ENCODE results near the gene ARHGDIA.
A peak's percentile ranks its signal among the peaks of the same experiment; 100 is the strongest.

ARHGDIA gene

DNA sequence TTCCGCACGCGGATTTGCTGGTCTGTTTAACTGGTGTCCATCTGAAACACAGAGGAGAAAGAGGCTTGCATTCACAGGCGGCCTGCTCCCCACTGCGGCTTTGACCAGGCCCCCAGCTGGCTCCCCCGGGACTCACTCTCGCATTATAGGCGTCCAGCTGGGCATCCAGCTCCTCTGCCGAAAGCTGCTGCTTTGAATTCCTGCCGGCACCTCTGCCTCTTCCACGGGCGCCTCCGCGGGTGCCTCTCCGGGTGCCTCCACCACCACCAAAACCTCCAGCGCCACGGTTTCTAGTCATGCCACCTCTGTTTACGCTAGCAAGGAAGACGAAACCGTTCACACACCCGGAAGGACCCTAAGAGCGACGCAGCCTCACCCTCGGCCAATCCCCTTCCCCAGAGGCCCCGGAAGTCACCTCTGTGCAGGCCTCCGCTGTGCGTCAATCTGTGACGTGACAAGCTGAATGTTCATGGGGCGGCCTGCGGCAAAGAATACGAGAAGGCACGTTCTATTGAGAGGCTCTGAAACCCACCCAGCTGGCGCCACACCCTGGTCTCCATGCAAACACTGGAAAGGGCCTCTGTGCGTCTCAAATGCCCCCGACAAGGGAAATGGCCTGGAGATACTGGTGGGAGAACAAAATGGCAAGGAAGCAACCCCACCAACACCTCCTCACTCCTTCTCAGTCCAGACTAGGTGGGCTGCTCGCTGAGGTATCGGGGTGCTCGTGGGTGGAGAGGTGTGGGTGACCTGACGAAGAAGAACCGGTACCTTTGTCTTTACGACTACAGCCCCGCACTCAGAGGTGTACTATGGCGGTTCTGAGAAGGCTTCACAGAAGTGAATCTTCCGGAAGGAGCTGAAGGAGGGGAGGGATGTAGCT is 17.2 kb upstream of the ARHGDIA start:
- no peak for DNase-seq (ENCODE audit: low spot score)

DNA sequence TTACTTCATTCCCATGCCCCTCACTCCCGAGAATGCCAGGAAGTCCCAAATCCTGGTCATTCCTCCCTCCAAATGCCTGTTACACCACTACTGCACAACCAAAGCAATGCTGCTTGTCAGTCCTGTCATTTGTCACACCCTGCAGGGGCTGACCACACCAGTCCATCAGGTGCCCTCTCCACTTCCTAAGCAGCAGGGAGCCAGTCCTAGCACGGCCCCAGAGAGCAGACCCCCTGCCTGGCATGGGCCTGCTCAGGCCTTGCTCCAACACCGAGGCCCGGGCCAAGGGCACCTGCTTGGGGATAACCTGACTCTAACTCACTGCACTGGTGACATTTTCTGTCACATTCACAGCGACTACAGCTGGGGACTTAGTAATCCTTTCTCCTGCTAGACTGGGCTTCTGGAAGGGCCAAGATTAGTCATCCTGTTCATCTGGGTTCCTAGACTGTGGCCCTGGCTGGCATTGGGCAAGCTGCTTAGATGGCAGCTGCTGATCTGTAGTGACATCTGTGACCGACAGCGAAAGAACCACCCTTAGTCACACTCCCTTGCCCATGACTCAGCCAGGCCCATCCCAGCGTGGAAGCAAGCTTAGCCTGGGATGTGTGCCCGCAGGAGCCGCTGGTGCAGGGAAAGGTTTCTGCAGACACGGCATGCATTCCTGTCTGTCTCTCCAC is 14.9 kb upstream of the ARHGDIA start:
- peak; percentile 47 for DNase-seq (ENCODE audit: low spot score)

DNA sequence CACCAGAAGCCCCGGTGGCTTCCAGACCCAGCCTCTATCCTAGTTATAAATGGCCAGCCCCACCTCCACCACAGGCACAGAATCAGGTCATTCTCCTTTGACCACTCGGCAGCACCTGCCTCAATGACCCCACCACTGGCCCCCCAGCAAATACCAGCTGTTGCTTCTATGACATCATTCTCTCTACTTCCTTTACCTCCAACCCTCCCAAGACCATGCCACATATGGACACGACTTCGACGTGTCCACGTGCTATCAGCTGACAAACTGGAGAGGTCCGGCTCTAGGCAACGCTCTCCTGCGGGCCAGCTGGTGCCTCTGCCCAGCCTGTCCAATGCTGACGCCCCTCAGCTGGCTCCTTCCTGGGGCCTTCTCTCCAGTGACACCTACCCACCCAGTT is 14.3 kb upstream of the ARHGDIA start:
- DNase-seq (ENCODE audit: low spot score) = no peak

DNA sequence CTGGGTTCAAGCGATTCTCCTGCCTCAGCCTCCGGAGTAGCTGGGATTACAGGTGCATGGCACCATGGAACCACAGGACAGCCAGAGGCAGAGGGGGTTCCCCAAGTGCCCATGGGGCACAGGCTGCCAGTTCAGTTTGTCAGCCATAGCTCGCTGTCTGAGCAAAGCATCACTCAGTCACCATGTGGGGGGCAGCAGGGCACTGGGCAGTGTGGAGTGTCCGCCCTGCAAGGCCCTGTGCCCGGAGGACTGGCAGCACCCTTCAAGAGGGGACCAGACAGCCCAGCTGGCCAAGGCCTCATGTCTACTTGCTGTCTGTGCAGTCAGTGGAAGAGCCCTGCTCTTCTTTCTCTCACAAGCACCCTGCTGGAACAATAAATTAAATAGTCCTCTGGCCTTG is 13.8 kb upstream of the ARHGDIA start:
- DNase-seq (ENCODE audit: low spot score) = no peak

DNA sequence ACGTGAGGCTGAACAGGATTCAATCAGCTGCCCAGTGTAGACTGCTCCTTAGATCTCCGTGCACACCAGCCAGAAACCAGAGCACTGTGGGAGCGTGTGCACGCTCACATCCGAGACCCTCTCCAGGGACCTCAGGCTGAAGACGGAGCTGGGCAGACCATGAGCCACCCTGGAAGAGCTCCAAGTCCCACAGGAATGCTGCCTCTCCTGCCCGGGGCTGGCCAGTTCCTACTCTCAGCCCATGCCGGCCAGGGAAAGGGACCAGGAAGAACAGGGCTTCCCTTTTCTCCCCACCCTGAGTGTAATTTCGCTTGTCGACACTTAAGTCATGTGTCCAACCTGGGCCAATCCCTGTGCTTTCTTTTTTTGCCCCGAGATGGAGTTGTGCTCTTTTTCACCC is 13.4 kb upstream of the ARHGDIA start:
- no peak for DNase-seq (ENCODE audit: low spot score)

DNA sequence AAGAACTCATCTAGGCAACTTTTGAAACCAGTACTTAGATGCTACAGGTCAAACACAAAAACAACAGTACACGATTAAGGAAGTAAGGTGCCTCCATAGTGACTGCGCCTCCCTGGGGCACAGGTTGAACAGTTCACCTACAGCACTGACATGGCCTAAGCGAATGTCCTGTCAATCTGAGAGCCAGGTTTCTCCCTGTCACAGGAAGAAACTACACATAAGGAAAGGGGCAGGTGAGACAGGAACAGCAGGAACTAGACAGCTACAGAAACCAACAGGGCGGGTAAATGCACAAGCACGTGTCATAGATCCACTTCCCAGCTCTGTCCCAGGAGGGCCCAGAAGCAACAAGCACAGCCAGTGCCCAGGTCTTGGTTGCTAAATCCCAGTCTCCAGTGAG is 8.0 kb upstream of the ARHGDIA start:
- DNase-seq (ENCODE audit: low spot score) = no peak

DNA sequence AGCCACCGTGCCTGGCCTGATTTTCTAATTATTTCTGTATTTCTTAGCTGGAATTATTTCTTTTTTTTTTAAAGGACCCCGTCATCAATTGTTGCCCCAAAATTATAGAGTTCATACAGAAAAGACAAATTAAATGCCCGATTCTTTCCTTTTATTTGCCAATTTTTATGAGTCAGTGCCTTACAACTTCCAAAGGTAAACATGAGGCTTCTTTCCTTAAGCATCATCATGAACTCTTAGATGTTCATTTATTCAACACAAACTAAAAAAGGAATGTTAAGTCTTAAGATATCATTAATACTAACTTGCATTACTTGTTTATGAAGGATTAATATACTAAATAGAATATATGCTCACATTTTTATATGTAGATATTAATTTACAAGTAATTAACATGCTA is 7.2 kb upstream of the ARHGDIA start:
- DNase-seq (ENCODE audit: low spot score) = no peak

DNA sequence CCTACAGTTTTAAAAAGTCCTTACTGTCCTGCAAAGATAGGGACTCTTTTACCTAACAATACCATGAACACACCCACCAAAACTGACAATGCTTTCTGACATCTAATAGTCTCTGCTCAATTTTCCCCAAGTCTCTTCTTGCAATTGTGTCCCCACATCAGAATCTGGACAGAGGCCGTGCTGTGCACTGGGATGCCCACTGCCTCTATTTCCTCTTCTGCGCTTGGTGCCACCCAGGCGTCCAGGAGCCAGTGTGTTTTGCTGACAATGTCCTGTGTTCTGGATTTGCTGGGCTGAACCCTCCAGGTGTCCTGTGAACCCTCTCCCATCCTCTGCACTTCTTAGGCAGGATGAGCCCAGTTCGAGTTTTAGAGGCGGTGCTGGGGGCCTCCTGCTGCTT is 6.4 kb upstream of the ARHGDIA start:
- no peak for DNase-seq (ENCODE audit: low spot score)

DNA sequence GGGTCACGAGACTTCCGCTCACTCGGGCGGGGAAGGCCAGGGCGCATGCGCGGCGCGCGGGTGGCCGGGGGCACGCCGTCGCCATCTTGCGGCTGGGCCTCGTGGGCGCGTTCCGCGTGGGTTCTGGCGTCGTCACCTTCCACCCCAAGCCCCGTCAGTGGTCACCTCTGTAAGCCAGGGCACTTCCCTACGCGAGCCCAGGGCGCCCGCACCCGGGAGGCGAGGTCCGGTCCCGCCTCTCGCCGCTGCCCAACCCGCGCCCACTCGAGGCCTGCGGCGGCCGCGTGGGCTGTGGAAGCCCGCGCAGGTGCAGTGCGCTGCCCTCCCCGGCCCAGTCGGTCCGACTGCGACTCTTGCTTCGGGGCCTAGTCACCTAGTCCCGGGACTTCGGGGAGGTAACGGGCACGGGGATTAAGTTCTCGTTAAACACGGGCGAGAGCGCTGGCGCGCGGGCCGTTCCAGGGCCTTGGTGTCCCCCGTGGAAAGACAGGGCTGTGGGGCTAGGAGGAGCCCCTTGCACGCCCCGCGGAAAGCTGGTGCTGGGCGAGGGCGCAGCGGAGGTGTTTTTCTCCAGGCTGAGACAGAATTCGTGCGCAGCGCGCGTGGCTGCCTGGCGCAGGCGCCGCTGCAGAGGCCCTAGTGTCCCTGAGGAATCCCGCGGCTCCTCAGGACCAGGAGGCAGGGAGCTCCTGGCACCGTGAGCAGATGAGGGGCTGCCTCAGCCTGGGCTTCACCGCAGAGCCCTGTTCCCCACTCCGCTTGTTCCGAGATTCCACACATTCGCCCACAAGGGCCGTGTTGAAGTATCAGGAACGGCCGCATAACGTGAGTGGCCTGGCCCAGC is 472 bp upstream of the ARHGDIA start:
- DNase-seq (ENCODE audit: low spot score) = peak; percentile 99

DNA sequence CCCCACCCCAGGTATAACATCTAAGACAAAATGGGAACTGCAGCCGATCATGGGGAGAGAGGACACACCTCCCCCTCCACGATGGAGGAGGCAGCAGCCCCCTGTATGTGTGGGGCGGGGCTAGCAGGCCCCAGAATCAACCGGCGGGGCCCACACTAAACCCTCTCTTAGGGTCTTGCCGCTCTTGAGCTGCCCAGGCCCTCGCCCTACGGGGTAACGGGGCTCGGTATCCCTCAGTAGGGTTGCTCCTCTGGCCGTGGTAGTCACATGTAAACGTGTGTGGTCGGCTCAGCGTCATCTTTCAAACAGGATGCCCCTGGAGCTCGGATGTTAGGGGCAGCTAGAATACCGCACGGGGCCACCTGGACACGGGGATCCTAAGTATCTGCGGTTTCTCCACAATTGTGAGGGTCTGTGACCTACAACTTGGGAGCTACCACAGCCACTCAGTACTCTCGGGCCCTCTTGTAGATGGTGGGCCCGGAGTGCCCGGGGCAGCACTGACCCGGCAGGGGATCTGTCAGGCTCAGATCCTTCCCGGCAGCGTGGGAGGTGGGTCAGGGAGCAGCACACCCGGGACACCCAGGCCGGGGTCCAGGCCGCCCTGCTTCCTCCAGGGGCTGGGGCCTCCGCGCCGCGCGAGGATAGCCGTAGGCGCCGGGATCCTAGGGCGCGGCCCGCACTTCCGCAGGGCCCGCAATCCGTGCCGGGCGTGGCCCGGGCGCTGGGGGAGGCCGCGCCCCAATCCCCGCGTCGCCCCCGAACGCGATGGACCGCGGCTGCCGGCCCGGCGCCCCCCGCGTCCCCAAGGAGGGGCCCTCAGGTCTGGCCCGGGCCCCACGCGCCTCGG is 781 bp downstream of the ARHGDIA start:
- peak; percentile 64 for DNase-seq (ENCODE audit: low spot score)

DNA sequence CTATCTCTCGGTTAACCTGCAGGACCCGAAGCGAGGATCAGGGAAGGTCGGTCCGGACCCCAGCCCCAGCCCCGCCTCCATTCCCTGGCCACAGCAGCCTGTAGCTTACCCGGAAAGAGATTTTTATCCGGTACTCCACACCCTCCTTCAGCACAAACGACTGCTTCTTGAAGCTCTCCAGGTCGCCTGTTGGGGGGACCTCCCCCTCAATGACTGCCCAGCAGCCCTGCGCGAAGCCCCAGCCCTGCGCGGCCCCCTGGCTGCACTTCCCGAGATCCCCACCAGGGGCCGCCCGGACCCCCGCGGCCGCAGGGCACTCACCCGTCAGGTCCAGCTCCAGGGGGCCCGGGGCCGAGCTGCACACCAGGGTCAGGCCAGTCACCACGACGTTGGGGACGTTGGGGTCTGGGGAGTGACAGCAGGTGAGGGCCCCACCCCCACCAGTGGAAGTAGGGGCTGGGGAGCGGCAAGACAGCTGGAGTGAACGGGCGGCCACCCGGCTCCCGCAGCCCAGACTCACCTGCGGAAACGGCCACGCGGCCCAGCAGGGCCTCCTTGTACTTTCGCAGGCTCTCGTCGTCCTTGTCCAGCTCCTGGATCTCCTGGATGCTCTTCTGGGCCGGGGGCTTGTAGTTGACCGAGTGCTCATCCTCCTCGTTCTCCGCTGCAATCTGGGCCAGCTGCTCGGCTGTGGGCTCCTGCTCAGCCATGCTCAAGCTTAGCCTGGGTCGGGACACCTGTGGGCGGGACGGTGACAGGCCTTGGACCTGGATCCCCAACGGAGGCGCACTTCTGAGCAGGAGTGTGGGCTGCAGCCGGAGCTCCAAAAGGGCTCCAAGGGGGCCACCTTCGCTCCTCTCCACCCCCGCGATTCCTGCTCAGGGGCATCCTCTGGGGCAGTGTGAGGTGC is 1.7 kb downstream of the ARHGDIA start:
- DNase-seq (ENCODE audit: low spot score) = peak; percentile 76

DNA sequence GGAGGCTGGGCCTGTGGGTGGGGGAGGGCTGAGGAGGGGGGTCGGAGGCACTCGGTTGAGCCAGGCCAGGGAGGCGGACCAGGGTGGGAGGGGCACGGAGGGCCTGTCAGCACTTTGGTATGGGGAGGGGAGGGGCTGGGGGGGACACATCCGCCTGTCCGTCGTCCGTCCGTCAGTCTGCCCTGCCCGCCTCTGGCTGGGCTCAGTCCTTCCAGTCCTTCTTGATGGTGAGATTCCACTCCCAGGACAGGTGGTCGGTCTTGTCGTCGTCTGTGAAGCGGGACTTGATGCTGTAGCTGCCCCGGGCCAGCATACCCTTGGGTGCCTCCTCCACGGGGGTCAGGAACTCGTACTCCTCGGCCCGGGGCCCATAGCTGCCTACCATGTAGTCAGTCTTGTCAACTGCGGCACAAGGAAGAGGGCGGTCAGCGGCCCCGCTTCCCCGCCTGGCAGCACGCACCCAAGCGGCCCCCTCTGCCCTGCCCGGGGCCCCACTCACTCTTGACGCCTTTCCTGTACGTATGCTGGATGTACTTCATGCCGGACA is 2.4 kb downstream of the ARHGDIA start:
- DNase-seq (ENCODE audit: low spot score) = peak; percentile 89

DNA sequence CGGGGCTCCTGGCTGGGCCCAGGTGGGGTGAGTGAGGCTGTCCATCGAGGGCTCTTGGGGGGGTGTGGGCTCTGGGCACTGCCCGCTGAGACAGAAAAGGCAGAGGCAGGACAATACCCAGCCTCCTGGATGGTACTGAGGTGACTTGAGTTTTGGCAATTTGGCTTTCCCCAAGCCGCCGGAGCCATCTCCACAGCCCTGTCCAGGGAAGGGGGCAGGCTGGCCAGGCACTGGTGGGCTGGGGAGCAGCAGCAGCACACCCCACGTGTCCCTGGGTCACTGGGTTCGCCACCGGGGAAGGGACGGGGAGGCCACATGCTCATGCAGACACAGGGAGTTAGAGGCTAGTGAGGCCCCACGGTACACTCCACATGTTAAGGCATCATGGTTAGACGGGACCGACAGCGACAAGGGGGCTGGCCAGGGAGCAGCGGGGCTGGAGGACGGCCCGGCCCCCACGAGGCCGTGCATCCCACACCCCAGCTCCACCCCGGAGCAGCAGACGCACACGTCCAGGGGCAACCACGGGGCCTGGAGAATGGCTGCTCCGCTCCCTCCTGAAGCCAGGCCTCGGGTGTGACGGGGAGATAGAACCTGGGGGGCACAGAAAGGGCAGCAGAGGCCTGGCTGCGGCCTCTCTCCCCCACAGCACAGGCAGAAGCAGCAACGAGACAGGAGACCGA is 3.0 kb downstream of the ARHGDIA start:
- DNase-seq (ENCODE audit: low spot score) = no peak

DNA sequence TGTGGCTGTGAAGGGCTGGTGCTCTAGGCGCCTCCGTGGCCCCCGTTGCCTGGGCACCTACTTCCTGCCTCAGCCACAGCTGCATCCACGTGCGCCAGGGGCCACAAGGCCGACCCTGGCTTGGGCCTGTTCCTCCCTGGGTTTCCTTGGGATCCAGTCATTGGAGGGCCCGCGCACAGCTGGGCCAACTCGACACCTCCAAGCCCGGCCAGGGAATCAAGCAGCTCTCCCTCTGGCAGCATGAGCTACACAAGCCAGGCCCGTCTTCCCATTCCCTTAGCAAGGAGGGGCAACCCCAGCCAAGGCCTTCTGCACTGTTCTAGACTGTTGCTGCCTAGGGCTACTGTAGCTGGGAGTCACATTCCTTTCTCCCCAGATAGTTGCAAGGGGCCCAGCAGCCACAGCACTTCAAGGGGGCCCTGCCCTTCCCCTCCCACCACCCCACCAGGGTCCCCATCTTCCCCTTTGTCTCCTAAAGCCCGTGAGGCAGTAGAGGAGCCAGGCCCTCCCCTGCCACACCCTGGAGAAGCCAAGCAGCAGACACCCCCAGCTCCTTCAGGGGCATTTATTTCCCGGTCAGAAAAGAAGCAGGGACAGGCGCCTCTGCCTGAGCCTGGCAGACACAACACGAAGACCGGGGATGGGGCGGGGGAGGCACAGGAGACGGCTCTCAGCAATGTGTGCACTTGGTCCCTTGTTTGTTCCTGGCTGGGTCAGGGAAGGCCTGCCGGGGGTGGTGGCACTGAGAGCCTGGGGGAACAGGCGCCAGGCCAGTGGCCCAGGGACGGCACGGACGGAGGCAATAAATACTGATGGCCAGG is 3.8 kb downstream of the ARHGDIA start:
- no peak for DNase-seq (ENCODE audit: low spot score)

DNA sequence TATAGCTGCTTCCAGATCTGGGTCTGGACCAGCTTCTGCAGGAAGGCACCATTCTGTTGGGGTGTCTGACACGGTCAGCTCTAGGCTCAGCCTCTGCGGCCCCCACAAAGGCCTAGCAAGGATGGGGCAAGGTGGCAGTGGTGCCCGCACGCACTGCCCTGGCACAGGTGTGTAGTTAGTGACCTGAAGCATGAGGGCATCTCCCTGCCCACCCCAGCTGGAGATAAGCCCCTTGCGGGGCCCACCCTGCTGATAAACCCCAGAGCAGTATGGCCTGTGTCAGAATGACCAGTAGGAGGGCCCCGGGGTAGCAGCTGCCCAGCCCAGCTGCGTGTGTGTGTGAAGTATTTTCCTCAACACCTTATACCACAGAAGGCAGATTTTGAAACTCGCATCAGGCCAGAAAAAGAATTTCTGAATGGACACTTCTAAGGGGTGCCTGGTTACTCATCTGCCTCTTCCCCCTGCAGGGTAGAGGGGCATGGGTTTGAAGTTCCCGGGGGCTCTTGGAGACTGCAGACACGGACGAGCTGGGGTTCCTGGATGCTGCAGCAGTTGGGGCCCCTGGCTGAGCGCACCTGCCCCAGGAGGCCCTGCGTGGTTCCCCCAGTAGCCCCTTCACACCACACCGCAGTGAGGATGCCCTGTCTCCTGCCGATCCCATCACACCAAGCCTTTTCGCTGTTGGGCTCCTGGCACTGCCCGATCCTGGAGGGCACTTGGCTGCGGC is 4.5 kb downstream of the ARHGDIA start:
- DNase-seq (ENCODE audit: low spot score) = no peak

DNA sequence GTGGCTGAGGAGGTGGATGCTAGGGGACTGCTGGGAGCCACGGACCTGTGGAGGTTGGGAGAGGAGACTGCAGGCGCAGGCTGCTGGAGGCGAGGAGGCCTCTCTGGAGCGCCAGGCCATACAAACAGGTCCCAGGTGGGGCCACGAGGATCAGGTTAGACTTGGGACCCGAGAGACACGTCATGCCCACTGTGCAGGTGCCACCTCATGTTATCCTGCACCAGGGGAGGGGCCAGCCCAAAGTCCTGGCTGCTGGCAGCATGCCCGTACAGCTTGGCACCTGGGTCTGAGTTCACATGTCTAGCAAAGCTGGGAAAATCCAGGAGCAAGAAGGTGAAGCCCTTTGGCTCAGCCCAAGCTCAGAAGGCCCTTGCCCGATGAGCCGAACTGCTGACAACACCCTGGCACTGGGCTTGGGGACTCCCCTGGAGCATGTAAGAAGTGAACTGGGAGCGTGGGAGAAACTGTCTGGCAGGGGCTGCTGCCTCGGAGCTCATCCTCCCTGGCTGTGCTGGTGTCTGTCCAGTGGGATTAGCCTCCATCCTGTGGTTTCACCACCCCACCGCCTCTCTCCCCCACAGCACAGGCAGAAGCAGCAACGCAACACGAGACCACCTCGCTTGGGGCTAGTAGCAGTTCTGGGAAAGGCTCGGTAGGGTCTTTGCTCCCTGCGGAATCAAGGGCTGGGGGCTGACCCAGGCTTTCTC is 5.3 kb downstream of the ARHGDIA start:
- DNase-seq (ENCODE audit: low spot score) = no peak

DNA sequence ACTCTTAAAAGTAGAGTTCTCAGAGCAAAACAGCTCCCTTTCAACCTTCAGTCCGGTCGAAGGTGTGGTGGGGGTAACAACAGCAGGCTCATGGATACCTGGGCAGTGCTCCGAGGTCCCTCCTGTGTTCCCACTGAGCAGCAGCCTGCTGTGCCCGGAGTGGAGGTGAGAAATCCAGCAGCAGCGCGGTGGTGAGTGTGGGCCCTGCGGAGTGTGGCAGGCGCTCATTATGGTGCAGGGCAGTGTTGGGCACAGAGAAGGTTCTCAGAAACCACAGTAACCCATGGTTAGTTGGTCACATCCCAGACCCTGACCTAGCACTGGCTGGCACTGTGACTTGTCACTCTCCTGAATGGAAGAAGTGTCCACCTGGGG is 5.8 kb downstream of the ARHGDIA start:
- DNase-seq (ENCODE audit: low spot score) = no peak
